Cardiac muscle cell (in vitro differentiated cells and primary cell): Measurements from ENCODE around the gene MMP2. TPM values are rescaled to one million over a fixed set of nuclear protein-coding genes. Genes with fewer than 3 reads are reported as not detected.
A peak's percentile ranks its signal among the peaks of the same experiment; 100 is the strongest.

ENCODE experiments used
- DNase-seq, 2 donors: peaks; one replicate each; pipeline versions ENCODE4 v3.0.0 to v3.0.0-alpha.2; 2010 to 2017; ENCODE audit warnings: low read depth in 1 of 2, low spot score in 1 of 2
- H3K27ac ChIP-seq: fragments of 200-600 bp; sonication (generic); 2 replicates; pipeline ENCODE4 v1.5.1; 2016
- H3K27me3 ChIP-seq: fragments of 200-600 bp; sonication (generic); 2 replicates; pipeline ENCODE4 v1.6.0; 2016; ENCODE audit warnings: control low read depth
- H3K36me3 ChIP-seq: fragments of 200-600 bp; sonication (generic); 2 replicates; pipeline ENCODE4 v1.5.1; 2016; ENCODE audit warnings: control low read depth
- H3K4me1 ChIP-seq: fragments of 200-600 bp; sonication (generic); 2 replicates; pipeline ENCODE4 v1.8.1; 2017; ENCODE audit warnings: low read depth, mild to moderate bottlenecking, mixed run types
- H3K4me3 ChIP-seq: fragments of 200-600 bp; sonication (generic); 2 replicates; pipeline ENCODE4 v1.5.1; 2016; ENCODE audit warnings: mild to moderate bottlenecking
- H3K9me3 ChIP-seq: fragments of 200-600 bp; sonication (generic); 2 replicates; pipeline ENCODE4 v1.5.1; 2017; ENCODE audit warnings: low read depth, mild to moderate bottlenecking, control low read depth
- polyA plus RNA-seq: library from polyadenylated mRNA; unstranded; fragments of >200 nt; fragmentation: Nextera tagmentation; extraction: Ambion mirVana; gene quantifications from 2 replicates; pipeline ENCODE4 v1.2.1, GENCODE V29; 2016
- total RNA-seq: library from RNA; depleted of rRNA; stranded (reverse); fragments of >200 nt; gene quantifications from 2 replicates; pipeline ENCODE4 v1.2.3, GENCODE V29; 2016
- TF ChIP-seq, protein P1 (sequence below): IDR thresholded peaks from 2 replicates; pipeline ENCODE4 v1.5.1; 2012; ENCODE audit warnings: low read depth, mild to moderate bottlenecking, low read length

The MMP2 gene
- total and polyA plus RNA-seq, 2 experiments from 2014 or later = 39.9 to 44.3 TPM

DNA sequence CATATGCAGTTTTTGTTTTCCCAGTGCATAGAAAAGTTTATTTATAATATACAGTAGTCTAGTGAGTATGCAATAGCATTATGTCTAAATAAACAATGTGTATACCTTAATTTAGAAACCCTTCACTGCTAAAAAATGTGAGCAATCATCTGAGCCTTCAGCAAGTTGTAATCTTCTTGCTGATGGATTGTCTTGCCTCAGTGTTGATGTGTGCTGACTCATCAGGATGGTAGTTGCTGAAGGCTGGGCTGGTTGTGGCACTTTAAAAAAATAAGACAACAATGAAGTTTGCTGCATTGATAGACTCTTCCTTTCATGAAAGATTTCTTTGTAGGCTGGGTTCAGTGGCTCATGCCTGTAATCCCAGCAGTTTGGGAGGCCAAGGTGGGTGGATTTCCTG, 73.6 kb downstream of the MMP2 start:
- H3K36me3 ChIP-seq = no peaks in the 10 kb centered on the region

GRCh38 chr16:55555436-55555835, 76.4 kb downstream of the MMP2 start:
- Histone ChIP-seq H3K27me3 (no peaks in the 10 kb centered on the region), H3K9me3 (no peaks in the 10 kb centered on the region), H3K27ac (no peak overlapping the region), H3K4me1 (peaks cover 17% of the 10 kb centered on the region), H3K36me3 (no peaks in the 10 kb centered on the region), H3K4me3 (no peak overlapping the region)
- DNase-seq = no peak
- TF ChIP-seq, protein P1, sequence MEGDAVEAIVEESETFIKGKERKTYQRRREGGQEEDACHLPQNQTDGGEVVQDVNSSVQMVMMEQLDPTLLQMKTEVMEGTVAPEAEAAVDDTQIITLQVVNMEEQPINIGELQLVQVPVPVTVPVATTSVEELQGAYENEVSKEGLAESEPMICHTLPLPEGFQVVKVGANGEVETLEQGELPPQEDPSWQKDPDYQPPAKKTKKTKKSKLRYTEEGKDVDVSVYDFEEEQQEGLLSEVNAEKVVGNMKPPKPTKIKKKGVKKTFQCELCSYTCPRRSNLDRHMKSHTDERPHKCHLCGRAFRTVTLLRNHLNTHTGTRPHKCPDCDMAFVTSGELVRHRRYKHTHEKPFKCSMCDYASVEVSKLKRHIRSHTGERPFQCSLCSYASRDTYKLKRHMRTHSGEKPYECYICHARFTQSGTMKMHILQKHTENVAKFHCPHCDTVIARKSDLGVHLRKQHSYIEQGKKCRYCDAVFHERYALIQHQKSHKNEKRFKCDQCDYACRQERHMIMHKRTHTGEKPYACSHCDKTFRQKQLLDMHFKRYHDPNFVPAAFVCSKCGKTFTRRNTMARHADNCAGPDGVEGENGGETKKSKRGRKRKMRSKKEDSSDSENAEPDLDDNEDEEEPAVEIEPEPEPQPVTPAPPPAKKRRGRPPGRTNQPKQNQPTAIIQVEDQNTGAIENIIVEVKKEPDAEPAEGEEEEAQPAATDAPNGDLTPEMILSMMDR = no peak

More for the DNA sequence above, 73.6 kb downstream of the MMP2 start:
- Histone ChIP-seq H3K4me3 (no peak overlapping the region), H3K27ac (no peak overlapping the region), H3K9me3 (no peaks in the 10 kb centered on the region), H3K27me3 (no peaks in the 10 kb centered on the region), H3K4me1 (no peaks in the 10 kb centered on the region)
- TF ChIP-seq, protein P1 = no peak
- peak in 1 of 2 donors; percentile 66 for DNase-seq

Other genes with a start within 250 kb of the MMP2 start
- gene IRX6, start 155.0 kb upstream of the MMP2 start, total RNA-seq = 0.07 and 0.09 TPM in 2 replicates
- gene IRX6, start 155.0 kb upstream of the MMP2 start, polyA plus RNA-seq = 0.15 and 0.31 TPM in 2 replicates
- 1.5 and 6.2 TPM in 2 replicates for gene LPCAT2, start 29.9 kb downstream of the MMP2 start, total RNA-seq
- gene LPCAT2, start 29.9 kb downstream of the MMP2 start, polyA plus RNA-seq = 4.0 and 4.4 TPM in 2 replicates
- gene CAPNS2, start 87.5 kb downstream of the MMP2 start, total RNA-seq = not detected in 2 replicates
- not detected in 2 replicates for gene CAPNS2, start 87.5 kb downstream of the MMP2 start, polyA plus RNA-seq
- 1.3 and 3.4 TPM in 2 replicates for gene SLC6A2, start 176.8 kb downstream of the MMP2 start, total RNA-seq
- 1.9 and 3.4 TPM in 2 replicates for gene SLC6A2, start 176.8 kb downstream of the MMP2 start, polyA plus RNA-seq